Measurements from ENCODE around the gene SIM2. TPM values are rescaled to one million over a fixed set of nuclear protein-coding genes. Genes with fewer than 3 reads are reported as not detected.

Gene SIM2
- total RNA-seq, 1 experiment from 2014 or later = 23.9 TPM

- CTCF ChIA-PET = no interaction called here
- no TSS peak for BruUV-seq (replicated peaks)
Measured at GRCh38 chr21:36791695-36792470, 93.0 kb downstream of the SIM2 start.

More at GRCh38 chr21:36791695-36792470, 93.0 kb downstream of the SIM2 start:
- no peak overlapping the region for H3K27ac ChIP-seq (ENCODE audit: low read depth, low read length)
- no peak overlapping the region for H3K4me2 ChIP-seq (ENCODE audit: low read length)
- intact Hi-C loops (cut with micrococcal nuclease) = no loop called here
- no peak overlapping the region for H3K4me3 ChIP-seq (replicated peaks in 1 of 2; ENCODE audit: low read depth in 1 of 2, low read length in 2 of 2)
- H3K9ac ChIP-seq (ENCODE audit: low read length) = no peak overlapping the region
- peaks cover 12 to 28% of the 10 kb centered on the region in 2 experiments for H3K4me1 ChIP-seq (ENCODE audit: control insufficient read depth in 1 of 2, insufficient read depth in 2 of 2, low read length in 2 of 2)
- no peaks in the 10 kb centered on the region for H3K36me3 ChIP-seq (ENCODE audit: control insufficient read depth in 1 of 2, insufficient read depth in 2 of 2, low read length in 2 of 2)
- TF ChIP-seq SP1 (IDR thresholded peaks at IDR 0.05; ENCODE audit: low read depth) (no peak), REST (IDR thresholded peaks at IDR 0.05; ENCODE audit: low read depth) (no peak), ELF1 (IDR thresholded peaks at IDR 0.05; ENCODE audit: borderline replicate concordance, low read depth) (no peak), EZH2 (IDR thresholded peaks at IDR 0.05) (no peak), SIN3A (IDR thresholded peaks at IDR 0.05; ENCODE audit: low read depth) (no peak), JUND (IDR thresholded peaks at IDR 0.05) (no peak), EZH2phosphoT487 (IDR thresholded peaks at IDR 0.05; ENCODE audit: borderline replicate concordance) (no peak), MAX (IDR thresholded peaks at IDR 0.05) (no peak), SRF (IDR thresholded peaks at IDR 0.05; ENCODE audit: low read depth) (no peak), ZNF274 (IDR thresholded peaks at IDR 0.05; ENCODE audit: low read depth, low read length) (no peak), CBX3 (IDR thresholded peaks at IDR 0.05; ENCODE audit: low read depth) (no peak), FOSL1 (IDR thresholded peaks at IDR 0.05; ENCODE audit: low read depth) (no peak), ZBTB33 (IDR thresholded peaks at IDR 0.05; ENCODE audit: extremely low read depth, insufficient replicate concordance, low read length) (no peak), RAD21 (IDR thresholded peaks at IDR 0.05; ENCODE audit: low read depth) (no peak), ZFX (IDR thresholded peaks at IDR 0.05) (no peak)
- H3K79me2 ChIP-seq (ENCODE audit: insufficient read depth, low read length) = no peaks in the 10 kb centered on the region
- H2AFZ ChIP-seq (ENCODE audit: low read depth, low read length, poor library complexity, severe bottlenecking) = no peak overlapping the region
- H3K27me3 ChIP-seq (ENCODE audit: insufficient read depth, low read length) = no peaks in the 10 kb centered on the region
- H3K9me2 ChIP-seq (ENCODE audit: insufficient read depth) = no peaks in the 10 kb centered on the region
- ChIA-PET POLR2A (no interaction called here), RAD21 (ENCODE audit: low non-redundant PET in 1 of 2, low total read pairs in 2 of 2, uncharacterized antibody in 2 of 2, unreplicated experiment in 2 of 2) (no interaction called here)
- H4K20me1 ChIP-seq (ENCODE audit: insufficient read depth) = no peaks in the 10 kb centered on the region
- no peak for DNase-seq (ENCODE audit: low read depth, low spot score)
- ATAC-seq = no peak
- no peaks in the 10 kb centered on the region for H3K9me3 ChIP-seq (ENCODE audit: control insufficient read depth in 1 of 2, insufficient read depth in 1 of 2, low read depth in 1 of 2, low read length in 2 of 2)
